A673 (cell line): ENCODE measurements around the gene MANSC4.

Source experiments
- CTCF ChIP-seq: fragments of 300-800, 200-600 bp; sonication (generic); conservative IDR thresholded peaks from 2 replicates; pipeline ENCODE4 v1.5.1; 2017; ENCODE audit warnings: low read depth, mild to moderate bottlenecking, antibody characterized with exemption, low read length, moderate library complexity, mixed read lengths
- EZH2 ChIP-seq: fragments of 200-600 bp; sonication (generic); IDR thresholded peaks from 2 replicates; pipeline ENCODE4 v1.6.1; 2017; ENCODE audit warnings: borderline replicate concordance, low read depth, mild to moderate bottlenecking, mixed read lengths, antibody characterized with exemption, low read length; ENCODE audit not compliant: poor library complexity, severe bottlenecking

- TF ChIP-seq CTCF, result no peak
- no peak for TF ChIP-seq EZH2
Measured at GRCh38 chr12:27823038-27823437, 43.0 kb upstream of the MANSC4 start.
